Cortex of kidney (tissue), 1 donor: ENCODE data around the gene PGAP3.

Experiments used
- DNase-seq: peaks from one replicate; lab custom pipeline; 2025; lab: John Stamatoyannopoulos, UW

Gene PGAP3

GRCh38 chr17:39659279-39660010, 28.4 kb downstream of the PGAP3 start:
- DNase-seq: no peak

DNA sequence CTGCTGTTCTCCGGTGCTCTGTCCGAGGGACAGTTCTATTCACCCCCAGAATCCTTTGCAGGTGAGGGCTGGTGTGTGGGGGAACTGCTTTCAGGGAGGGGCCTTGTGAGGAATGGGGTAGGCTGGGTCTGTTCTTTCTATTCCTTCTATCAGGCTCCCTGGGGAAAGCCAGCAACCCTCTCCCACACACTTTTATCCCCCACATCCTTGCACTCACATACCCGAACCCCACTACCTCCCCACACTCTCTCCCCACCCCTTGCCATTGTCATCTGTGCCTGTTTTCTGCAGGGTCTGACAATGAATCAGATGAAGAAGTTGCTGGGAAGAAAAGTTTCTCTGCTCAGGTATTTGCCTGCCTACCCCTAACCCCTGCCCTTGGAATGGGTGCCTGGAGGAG, 29.1 kb downstream of the PGAP3 start:
- no peak for DNase-seq

DNA sequence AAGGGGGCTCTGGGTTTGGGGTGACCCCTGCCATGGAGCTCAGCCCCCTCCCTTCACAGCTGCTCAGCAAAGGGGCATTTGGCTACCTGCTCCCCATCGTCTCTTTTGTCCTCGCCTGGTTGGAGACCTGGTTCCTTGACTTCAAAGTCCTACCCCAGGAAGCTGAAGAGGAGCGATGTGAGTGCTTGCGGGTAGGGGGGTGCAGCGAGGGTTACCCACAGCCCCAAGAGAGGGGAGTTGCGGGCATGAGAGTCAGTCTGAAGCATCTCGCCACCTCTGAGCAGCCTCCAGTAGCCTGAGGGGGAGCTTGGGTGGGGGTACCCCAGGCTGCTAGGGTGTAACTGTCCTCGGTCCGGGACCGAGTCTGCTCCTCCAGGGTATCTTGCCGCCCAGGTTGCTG, 29.5 kb downstream of the PGAP3 start:
- DNase-seq: no peak

GRCh38 chr17:39655105-39655504, 32.8 kb downstream of the PGAP3 start:
- no peak for DNase-seq

DNA sequence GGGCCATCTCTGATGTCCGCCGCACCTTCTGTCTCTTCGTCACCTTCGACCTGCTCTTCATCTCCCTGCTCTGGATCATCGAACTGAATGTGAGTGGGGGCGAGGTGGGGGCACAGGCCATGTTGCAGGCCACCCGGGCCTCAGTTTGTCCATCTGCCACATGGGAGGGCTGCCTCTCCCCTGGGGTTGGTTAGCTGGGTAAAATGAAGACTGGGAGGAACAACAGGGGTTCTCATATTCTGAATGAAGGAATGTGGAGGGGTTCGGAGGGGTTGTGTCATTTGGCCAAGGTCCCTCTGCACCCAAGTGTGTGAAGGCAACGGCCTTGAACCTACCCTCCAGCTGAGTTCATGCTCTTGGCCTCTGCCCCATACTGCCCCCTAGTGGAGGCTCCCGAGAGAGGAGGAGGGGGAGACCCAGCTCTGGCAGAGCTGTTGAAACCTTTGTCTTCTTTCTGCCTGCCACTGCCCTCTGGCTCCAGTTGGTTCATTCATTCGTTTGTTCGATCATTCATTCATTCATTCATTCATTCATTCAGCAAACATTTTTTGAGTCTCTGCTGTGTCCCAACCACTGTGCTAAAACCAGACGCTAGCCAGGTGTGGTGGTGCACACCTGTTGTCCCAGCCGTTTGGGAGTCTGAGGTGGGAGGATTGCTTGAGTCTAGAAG, 34.1 kb downstream of the PGAP3 start:
- no peak for DNase-seq

- DNase-seq: no peak
Measured at GRCh38 chr17:39653316-39653661, 34.6 kb downstream of the PGAP3 start.

DNA sequence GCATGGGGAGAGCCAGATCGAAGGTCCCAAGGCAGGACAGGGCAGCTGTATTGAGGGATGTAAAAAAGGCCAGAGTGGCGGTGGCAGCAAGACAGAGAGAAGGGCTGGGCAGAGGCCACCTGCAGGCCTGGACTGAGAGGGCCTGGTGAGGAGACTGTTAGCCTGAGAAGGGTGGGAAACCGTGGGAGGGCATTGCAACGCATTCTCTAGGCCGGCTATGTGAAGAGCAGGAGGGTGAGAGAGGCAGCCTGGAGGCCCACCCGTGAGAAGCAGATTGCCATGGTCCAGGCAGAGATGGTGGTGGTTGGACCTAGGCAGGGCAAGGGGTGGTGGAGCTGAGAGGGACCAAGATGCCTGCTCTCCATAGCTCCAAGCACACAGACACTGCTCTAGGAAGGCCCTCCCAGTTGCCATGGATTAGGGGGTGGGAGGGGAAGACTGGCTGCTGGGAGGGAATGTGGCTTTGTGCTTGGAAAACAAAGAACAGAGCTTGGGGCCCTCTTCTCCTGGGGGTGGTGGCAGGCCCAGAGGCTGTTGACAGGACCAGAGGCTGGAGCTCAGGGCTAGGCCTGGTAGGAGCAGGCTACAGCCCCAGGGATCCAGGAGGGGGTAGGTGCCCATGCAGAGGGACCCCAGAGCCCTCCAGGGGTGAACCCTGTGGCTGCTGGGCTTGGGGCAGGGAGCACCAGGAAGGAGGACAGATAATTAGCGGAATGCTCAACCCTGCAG, 35.1 kb downstream of the PGAP3 start:
- DNase-seq: no peak

GRCh38 chr17:39651923-39652586, 35.8 kb downstream of the PGAP3 start:
- no peak for DNase-seq

GRCh38 chr17:39650121-39650579, 37.7 kb downstream of the PGAP3 start:
- DNase-seq: no peak

DNA sequence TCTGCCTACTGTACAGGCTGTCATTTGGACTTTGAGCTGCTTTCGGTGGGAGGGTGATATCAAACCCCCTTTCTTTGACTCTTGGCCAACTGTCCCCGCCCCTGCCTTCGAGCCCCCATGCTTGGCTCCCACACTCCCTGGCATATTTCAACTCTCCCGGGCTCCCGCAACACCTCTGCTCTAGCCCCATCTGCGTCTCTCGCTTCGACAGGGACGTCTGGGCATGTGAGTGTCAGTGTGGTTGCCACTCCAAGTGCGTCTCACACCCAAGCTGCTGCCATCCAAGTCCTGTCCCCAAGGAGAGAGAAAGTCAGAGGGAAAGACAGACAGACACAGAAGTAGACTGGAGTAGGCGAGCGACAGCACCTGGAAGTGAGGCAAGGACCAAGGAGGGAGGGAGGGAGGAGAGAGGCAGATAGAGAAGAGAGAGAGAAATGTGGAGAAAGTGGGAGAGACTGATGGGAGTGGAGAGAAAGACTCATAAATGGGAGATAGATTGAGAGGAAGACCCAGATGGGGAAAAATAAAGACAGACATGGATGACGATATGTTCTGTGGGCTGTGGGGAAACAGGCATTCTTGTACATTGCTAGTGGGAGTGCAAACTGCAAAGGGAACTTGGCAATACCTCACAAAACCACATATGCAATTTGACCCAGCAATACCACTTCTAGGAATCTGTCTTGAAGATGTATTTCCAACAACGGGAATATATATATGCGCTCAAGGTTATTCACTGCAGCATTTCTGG, 39.1 kb downstream of the PGAP3 start:
- DNase-seq: no peak

DNA sequence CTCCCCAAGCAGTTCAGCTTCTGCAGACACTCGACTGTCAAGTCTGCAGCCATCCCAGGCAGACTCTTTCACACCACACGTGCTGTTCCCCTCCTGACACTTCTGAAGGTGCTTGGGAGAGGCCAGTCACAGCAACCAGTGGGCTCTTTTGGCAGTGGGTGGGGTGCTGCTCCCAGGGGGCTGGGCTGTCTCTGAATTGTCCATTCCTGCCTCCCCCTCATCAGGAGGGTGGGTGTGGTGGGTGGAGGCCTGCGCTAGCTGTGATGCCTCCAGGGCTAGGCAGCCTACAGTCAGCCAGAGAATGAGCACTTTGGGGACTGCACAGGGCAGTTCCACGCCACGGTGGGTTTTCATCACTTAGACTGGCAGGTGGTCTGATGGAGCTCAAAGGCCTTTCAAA, 40.6 kb downstream of the PGAP3 start:
- no peak for DNase-seq

- DNase-seq: no peak
Measured at GRCh38 chr17:39643271-39643670, 44.6 kb downstream of the PGAP3 start.

- no peak for DNase-seq
Measured at GRCh38 chr17:39642291-39643074, 45.4 kb downstream of the PGAP3 start.

DNA sequence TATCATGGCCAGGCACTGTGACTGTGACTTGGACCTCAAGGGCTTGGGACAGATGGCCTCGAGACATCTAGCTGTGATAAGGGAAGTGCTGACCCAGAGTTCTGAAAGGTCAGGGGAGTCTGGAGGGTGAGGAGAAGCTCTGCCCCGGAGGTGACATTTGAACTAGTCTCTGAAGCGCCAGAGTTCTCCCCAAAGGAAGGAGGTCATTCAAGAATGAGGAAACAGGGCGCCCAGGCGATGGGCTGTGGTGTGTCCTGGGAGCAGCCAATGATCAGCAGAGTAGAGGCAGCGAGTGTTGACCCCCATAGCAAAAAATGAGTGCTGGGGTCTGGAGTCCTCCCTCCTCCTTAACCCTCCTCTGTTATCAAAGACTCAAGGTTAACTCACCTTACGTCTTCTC, 46.0 kb downstream of the PGAP3 start:
- no peak for DNase-seq

DNA sequence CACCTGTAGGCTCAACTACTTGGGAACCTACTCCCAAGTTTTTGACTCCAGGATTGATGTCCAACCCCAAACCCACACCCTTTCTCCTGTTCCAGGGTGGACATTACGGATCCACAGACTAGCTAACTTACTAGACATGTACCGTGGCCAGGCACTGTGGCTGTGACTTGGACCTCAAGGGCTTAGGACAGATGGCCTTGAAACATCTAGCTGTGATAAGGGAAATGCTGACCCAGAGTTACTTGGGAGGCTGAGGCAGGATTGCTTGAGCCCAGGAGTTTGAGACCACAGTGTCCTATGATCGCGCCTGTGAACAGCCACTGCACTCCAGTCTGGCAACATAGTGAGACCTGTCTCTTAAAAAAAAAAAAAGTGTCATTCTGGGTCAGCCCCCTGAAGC, 46.8 kb downstream of the PGAP3 start:
- no peak for DNase-seq

- DNase-seq: no peak
Measured at GRCh38 chr17:39640591-39641031, 47.2 kb downstream of the PGAP3 start.

DNA sequence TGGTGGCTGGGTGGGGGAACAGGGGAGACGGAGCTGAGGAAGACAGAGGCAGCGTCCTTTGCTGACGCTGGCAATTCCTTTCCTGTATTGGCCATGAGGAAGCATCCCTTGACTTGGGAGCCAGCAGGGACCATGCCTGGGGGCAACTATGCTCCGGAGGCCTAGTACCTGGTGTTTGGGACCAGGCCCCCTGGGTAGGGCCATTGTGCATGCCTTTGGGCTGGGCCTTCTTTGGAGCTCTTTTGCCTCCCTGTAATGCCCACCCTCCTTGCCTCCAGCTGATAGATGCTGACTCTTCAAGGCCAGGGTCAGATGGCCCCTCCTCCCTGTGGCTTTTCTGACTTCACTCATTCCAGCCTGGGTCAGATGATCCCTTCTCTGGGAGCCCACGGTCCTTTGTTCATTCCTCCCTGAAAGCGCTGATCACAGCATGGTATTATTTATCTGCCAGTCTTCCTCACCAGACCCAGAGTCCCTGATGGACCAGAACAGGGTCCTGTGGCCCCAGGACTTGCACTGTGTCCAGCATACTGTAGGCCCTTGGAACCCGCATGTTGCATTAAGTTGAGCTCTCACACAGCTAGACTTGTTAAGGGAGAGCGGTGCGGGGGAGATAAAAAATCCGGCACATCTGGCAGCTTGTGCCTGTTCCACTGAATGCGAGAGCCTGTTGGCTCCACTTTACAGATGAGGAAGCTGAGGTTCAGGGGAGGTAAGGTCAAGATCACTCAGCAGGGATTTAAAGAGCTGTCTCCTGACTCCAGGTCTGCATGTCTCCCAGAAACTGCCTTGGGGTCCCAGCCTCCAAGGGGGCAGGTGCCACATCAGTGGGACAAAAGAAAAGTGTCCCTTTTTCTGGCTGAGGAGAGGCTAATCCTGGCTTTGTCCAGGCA, 48.0 kb downstream of the PGAP3 start:
- DNase-seq: no peak

GRCh38 chr17:39639043-39639442, 48.8 kb downstream of the PGAP3 start:
- DNase-seq: no peak

- no peak for DNase-seq
Measured at GRCh38 chr17:39638317-39638716, 49.5 kb downstream of the PGAP3 start.
